Loucy (cell line): ENCODE data around the gene CLIC3.

Experiments used
- H2AFZ ChIP-seq: fragments of 200-600 bp; sonication (generic); 2 replicates; pipeline ENCODE4 v1.6.0; 2016; ENCODE audit warnings: antibody characterized with exemption, mild to moderate bottlenecking, low read length, moderate library complexity
- H3F3A ChIP-seq: fragments of 200-600 bp; 2 replicates; pipeline ENCODE4 v1.6.0; 2016; ENCODE audit warnings: antibody characterized with exemption, low read depth, mild to moderate bottlenecking
- H3K27me3 ChIP-seq: fragments of 200-600 bp; sonication (generic); 2 replicates; pipeline ENCODE4 v1.6.1; 2014; ENCODE audit warnings: low read length, mild to moderate bottlenecking; ENCODE audit not compliant: insufficient read depth, poor library complexity, severe bottlenecking
- H3K36me3 ChIP-seq: fragments of 200-600 bp; sonication (generic); 2 replicates; pipeline ENCODE4 v1.6.1; 2016; ENCODE audit warnings: low read length; ENCODE audit not compliant: insufficient read depth
- H3K4me1 ChIP-seq: fragments of 200-600 bp; sonication (generic); 2 replicates; pipeline ENCODE4 v1.5.1; 2014; ENCODE audit warnings: low read length, mild to moderate bottlenecking; ENCODE audit not compliant: insufficient read depth, poor library complexity, severe bottlenecking
- H3K4me2 ChIP-seq: fragments of 200-600 bp; sonication (generic); 2 replicates; pipeline ENCODE4 v1.6.0; 2014; ENCODE audit warnings: antibody characterized with exemption, low read length, low read depth, mild to moderate bottlenecking; ENCODE audit not compliant: poor library complexity, severe bottlenecking
- H3K4me3 ChIP-seq: fragments of 200-600 bp; sonication (generic); 2 replicates; pipeline ENCODE4 v1.5.1; 2014; ENCODE audit warnings: low read length, mild to moderate bottlenecking, mixed read lengths; ENCODE audit not compliant: poor library complexity, severe bottlenecking
- H3K79me2 ChIP-seq: fragments of 200-600 bp; sonication (generic); 2 replicates; pipeline ENCODE4 v1.6.1; 2014; ENCODE audit warnings: low read length; ENCODE audit not compliant: insufficient read depth
- H3K9ac ChIP-seq: fragments of 200-600 bp; sonication (generic); 2 replicates; pipeline ENCODE4 v1.6.0; 2014; ENCODE audit warnings: mild to moderate bottlenecking, low read depth, low read length, moderate library complexity; ENCODE audit not compliant: poor library complexity, severe bottlenecking
- H3K9me2 ChIP-seq: fragments of 200-600 bp; sonication (generic); replicated peaks from 2 replicates; pipeline ENCODE4 v1.6.1; 2016; ENCODE audit warnings: low read depth, low read length, mixed read lengths
- H3K9me3 ChIP-seq: fragments of 200-600 bp; sonication (generic); 2 replicates; pipeline ENCODE4 v1.6.1; 2014; ENCODE audit warnings: mild to moderate bottlenecking, antibody characterized with exemption, low read length, low read depth; ENCODE audit not compliant: insufficient read depth
- H4K20me1 ChIP-seq: fragments of 200-600 bp; sonication (generic); 2 replicates; pipeline ENCODE4 v1.6.0; 2014; ENCODE audit warnings: antibody characterized with exemption, low read length, mild to moderate bottlenecking; ENCODE audit not compliant: insufficient read depth, poor library complexity, severe bottlenecking
- EZH2phosphoT487 ChIP-seq: fragments of 200-600 bp; IDR thresholded peaks from 2 replicates; pipeline ENCODE4 v1.6.1; 2018; ENCODE audit warnings: antibody characterized with exemption, mild to moderate bottlenecking, moderate library complexity, borderline replicate concordance
- TF ChIP-seq, protein P1 (sequence below): fragments of 200-600 bp; sonication (generic); conservative IDR thresholded peaks from 2 replicates; pipeline ENCODE4 v1.5.1; 2014; ENCODE audit warnings: mild to moderate bottlenecking, antibody characterized with exemption, low read length

The CLIC3 gene

GRCh38 chr9:137044037-137044436 is 47.7 kb upstream of the CLIC3 start:
- Histone ChIP-seq H3K4me3 (peak overlapping the region; percentile 82), H2AFZ (no peak overlapping the region), H3K27me3 (no peaks in the 10 kb centered on the region), H3K36me3 (no peaks in the 10 kb centered on the region), H3K4me2 (peak overlapping the region; percentile 86), H3K9me3 (no peaks in the 10 kb centered on the region), H3K79me2 (peaks cover 21% of the 10 kb centered on the region; the same call in 1 of the 2 replicates), H3K9me2 (no peaks in the 10 kb centered on the region), H3K9ac (peak overlapping the region; percentile 70), H4K20me1 (peaks cover 23% of the 10 kb centered on the region), H3F3A (no peaks in the 10 kb centered on the region), H3K4me1 (peaks cover 24% of the 10 kb centered on the region)
- no peak for TF ChIP-seq EZH2phosphoT487
- TF ChIP-seq, protein P1, sequence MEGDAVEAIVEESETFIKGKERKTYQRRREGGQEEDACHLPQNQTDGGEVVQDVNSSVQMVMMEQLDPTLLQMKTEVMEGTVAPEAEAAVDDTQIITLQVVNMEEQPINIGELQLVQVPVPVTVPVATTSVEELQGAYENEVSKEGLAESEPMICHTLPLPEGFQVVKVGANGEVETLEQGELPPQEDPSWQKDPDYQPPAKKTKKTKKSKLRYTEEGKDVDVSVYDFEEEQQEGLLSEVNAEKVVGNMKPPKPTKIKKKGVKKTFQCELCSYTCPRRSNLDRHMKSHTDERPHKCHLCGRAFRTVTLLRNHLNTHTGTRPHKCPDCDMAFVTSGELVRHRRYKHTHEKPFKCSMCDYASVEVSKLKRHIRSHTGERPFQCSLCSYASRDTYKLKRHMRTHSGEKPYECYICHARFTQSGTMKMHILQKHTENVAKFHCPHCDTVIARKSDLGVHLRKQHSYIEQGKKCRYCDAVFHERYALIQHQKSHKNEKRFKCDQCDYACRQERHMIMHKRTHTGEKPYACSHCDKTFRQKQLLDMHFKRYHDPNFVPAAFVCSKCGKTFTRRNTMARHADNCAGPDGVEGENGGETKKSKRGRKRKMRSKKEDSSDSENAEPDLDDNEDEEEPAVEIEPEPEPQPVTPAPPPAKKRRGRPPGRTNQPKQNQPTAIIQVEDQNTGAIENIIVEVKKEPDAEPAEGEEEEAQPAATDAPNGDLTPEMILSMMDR, result no peak

- Histone ChIP-seq H3F3A (no peaks in the 10 kb centered on the region), H4K20me1 (peaks cover 23% of the 10 kb centered on the region), H3K36me3 (no peaks in the 10 kb centered on the region), H3K4me3 (peak overlapping the region; percentile 6), H2AFZ (no peak overlapping the region), H3K9me2 (no peaks in the 10 kb centered on the region), H3K9me3 (no peaks in the 10 kb centered on the region), H3K9ac (peak overlapping the region; percentile 70), H3K79me2 (peaks cover 21% of the 10 kb centered on the region; the same call in 1 of the 2 replicates), H3K4me2 (peak overlapping the region; percentile 86), H3K4me1 (peaks cover 24% of the 10 kb centered on the region), H3K27me3 (no peaks in the 10 kb centered on the region)
- TF ChIP-seq, protein P1, result no peak
- no peak for TF ChIP-seq EZH2phosphoT487
Observed at GRCh38 chr9:137042751-137043727, 46.7 kb upstream of the CLIC3 start.

DNA sequence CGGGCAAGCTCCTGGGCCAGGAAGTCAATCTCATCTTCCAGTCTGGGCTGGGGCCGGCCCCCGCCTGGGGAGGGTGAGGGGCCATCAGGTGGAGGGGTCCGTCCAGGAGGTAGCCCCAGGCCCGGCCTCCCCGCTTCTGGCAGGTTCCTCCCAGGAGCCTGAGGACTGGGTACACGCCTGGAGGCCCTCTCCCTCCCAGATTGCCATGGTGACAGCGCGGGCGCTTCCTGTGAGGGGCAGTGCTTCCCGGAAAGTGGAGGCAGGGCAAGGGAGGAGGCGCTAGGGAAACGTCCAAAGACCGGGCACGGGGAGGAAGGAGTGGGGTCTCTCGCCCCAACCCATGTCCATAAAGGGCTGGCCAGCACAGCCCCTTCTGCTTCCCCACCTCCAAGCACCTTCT is 44.8 kb upstream of the CLIC3 start:
- Histone ChIP-seq H3K36me3 (no peaks in the 10 kb centered on the region), H3K9ac (no peak overlapping the region), H3K4me3 (no peak overlapping the region), H3K27me3 (no peaks in the 10 kb centered on the region), H3K9me3 (no peaks in the 10 kb centered on the region), H4K20me1 (peaks cover 23% of the 10 kb centered on the region), H3K4me1 (peaks cover 21% of the 10 kb centered on the region), H3K4me2 (no peak overlapping the region), H2AFZ (no peak overlapping the region), H3F3A (no peaks in the 10 kb centered on the region), H3K9me2 (no peaks in the 10 kb centered on the region), H3K79me2 (peaks cover 21% of the 10 kb centered on the region; the same call in 1 of the 2 replicates)
- TF ChIP-seq, protein P1, result no peak
- TF ChIP-seq EZH2phosphoT487, result no peak
